ENCODE results near the gene SLX9.

Gene SLX9

GRCh38 chr21:44939532-44940115, at the start of gene SLX9:
Gene SLX9 (plus strand): TSS chr21:44940029. CDS start chr21:44940058, 29 bp downstream.
- DNase-seq: peak; percentile 34

DNA sequence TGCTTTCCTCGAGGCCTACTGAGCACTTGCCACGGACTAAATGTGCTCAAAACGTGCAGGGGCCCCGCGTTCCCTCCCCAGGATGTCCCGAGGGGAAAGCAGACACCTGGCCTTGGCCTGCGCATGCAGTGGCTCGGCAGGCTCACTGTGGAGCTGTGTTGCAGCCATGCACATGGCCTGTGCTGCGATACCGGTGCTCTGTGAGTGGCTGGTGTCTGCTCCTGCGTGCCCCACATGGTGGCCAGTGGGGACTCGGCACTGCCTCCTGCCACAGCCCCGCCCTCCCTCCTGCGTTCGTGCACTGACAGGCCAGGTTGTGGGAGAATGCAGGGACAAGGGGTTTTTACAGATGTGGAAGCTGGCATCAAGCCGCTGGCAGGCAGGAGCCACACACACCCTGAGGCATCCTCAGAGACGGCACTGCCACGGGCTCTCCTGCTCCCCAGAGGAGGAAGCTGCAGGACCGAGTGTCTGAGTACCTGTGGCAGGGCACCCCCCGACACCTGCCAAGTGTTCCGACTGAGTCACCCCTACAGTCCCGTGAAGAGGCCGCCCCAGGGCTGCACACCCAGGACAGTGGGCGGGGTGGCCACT, 49.4 kb upstream of the SLX9 start:
- no peak for DNase-seq

DNA sequence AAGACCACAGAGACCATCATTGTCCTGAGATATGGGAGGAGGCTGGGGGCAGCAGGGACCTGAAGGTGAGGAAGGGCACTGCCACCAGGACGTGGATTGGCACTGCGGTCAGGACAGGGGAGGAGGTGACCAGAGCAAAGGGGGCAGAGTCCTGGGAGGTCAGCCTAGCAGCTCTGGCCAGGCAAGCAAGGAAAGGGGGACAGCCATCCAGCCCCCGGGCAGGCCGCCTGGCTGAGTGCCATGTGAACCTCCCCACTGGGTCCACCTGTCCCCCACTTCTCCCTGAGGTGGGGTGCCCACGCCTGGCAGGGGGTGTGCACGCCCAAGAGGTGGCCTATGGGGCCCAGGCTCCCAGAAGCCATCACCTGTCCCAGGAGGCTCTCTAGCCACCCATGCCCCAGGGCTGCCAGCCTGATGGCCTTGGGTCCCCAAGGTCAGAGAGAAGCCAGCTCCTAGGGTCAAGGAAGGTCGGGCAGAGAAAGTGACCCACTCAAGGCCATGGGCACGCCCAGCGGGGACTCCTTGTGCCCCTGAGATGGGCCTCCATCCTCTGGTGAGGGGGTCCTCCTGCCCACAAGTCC, 48.8 kb upstream of the SLX9 start:
- DNase-seq: no peak

GRCh38 chr21:44891631-44892031, 48.2 kb upstream of the SLX9 start:
- no peak for DNase-seq

- DNase-seq: no peak
Observed at GRCh38 chr21:44892095-44892494, 47.7 kb upstream of the SLX9 start.

DNA sequence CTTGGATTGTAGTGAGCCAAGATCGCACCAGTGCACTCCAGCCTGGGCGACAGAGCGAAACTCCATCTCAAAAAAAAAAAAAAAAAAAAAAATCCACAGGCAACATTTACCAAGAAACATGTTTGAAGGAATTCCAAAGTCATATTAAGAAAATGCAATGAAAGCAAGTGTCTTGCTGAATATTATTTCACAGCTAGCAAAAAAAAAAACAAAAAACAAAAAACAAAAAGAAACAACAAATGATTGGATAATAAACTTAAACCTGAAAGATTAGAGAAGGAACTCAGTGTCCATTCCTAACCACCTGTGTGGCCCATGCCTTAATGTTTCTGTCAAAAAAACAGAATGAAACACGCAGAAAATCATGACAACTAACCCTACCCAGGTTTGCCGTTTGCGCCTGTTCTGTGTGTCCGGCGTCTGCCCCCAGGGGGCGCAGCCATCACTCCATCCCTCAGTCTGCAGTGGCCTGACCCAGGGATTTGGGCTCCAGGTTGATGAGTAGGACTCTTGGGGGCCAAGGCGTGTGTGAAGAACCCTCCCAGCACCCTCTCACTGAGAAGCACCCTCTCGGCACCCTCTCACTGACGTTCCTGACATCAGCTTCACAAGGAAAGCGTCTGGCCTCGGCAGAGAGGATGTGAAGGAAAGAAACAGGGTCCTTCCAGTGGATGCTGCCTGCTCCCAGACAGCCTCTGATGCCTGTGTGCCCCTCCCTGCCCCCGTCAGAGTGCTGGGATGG, 47.1 kb upstream of the SLX9 start:
- peak; percentile 46 for DNase-seq

DNA sequence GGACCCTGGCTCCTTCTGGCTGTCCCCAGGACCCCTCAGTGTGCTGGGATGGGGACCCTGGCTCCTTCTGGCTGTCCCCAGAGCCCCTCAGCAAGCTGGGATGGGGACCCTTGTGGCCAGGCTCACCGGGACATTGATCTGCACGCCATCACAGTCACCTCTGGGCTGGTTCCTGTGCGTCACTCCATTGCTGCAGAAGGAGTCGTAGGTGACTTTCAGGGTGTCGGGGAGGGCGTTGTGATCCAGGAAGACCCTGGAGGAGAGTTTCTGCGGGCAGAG, 46.6 kb upstream of the SLX9 start:
- DNase-seq: no peak

- no peak for DNase-seq
Observed at GRCh38 chr21:44893948-44894656, 45.7 kb upstream of the SLX9 start.

GRCh38 chr21:44894687-44895302, 45.0 kb upstream of the SLX9 start:
- no peak for DNase-seq

DNA sequence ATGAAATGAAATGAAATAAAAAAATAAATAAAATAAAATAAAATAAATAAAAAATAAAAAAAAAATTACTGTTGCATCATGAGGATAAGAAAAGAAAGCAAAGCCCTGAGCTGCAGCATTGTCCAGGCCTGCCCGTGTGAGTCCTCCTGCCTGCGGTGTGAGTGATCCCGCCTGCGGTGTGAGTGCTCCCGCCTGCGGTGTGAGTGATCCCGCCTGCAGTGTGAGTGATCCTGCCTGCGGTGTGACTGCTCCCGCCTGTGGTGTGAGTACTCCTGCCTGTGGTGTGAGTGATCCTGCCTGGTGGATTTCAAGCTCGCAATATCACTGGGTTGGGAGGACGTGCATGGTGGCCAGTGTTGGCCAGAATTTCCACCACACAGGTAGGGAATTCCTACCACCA, 44.0 kb upstream of the SLX9 start:
- no peak for DNase-seq

DNA sequence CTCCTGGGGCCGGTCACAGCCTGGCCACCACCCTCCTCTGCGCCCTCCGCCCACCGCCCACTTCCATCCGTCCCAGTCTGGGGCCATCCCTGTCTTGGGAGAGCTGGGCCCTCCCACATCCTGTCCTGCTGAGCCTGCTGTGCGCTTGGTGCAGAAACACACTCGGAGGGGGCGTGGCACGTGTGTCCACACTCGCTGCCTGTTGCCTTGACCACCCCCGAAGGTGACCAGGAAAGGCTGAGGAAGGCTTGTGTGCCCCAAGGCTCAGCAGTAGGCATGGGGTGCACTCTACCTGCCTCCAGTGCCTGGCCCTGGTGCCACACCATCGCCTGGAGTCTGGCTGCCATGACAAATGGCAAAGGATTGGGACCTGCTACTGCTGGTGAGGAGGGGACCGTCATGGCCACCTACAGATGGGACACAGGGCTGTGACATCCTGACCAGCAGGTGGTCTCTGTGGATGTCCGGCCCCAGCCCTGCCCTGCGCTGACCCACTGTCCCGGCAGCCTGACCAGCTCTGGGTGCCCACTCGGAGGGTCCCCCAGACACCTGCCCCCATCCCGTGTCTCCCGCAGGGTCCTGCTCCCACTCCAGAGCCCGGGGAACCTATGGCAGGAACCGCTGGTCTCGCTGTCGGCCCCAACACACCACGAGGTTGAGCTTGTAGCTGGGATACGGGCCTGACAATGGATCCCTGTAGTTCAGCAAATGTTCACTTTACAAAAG, 43.1 kb upstream of the SLX9 start:
- no peak for DNase-seq

- no peak for DNase-seq
Observed at GRCh38 chr21:44897326-44898010, 42.4 kb upstream of the SLX9 start.

DNA sequence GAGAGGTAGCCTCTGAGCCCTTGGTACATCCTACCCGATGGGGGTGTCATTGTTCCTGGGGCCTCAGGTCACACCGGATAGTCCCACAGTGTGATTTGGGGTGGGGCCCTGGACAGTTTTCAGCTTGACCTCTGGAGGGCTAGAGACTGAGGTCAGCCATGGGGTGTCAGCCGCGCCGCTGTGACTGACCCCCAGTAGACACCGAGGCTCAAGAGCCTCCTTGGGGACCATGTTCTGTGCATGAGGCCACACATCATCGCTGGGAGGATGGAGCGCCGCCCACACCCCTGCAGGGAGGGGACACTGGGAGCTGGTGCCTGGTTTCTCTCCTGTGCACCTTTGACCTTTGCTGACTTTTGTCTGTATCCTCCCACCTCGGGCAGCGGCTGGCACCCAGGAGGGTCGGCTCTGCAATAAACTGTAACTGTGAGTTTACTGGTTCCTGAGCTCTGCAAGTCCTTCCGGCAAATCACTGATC, 41.8 kb upstream of the SLX9 start:
- no peak for DNase-seq

- DNase-seq: no peak
Observed at GRCh38 chr21:44898851-44899767, 40.7 kb upstream of the SLX9 start.

GRCh38 chr21:44899768-44900558, 39.9 kb upstream of the SLX9 start:
- no peak for DNase-seq

GRCh38 chr21:44900559-44901251, 39.1 kb upstream of the SLX9 start:
- no peak for DNase-seq

DNA sequence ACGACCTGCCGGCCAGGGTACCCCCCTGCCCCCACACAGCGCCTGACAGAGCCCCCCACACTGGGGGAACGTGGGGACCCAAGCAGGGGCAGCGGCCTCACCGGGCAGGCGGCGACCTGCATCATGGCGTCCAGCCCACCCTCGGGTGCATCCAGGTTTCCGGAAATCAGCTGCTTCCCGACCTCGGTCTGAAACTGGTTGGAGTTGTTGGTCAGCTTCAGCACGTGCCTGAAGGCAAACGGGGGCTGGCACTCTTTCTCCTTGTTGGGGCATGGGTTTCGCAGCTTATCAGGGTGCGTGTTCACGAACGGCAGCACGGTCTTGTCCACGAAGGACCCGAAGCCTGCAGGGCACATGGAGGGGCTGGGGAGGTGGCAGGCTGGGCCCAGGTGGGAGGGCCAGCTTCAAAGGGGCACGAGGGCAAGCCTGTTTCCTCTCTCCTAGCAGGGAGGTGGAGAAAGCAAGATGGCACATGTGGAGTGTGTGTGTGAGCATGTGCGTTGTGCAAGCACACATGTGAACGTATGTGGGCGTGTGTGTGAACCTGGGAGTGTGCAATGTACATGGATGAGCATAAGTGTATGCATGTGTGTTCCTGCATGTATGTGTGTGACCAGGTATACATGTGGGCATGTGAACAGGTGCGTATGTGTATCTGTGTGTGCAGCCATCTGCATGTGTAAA, 38.3 kb upstream of the SLX9 start:
- DNase-seq: no peak

DNA sequence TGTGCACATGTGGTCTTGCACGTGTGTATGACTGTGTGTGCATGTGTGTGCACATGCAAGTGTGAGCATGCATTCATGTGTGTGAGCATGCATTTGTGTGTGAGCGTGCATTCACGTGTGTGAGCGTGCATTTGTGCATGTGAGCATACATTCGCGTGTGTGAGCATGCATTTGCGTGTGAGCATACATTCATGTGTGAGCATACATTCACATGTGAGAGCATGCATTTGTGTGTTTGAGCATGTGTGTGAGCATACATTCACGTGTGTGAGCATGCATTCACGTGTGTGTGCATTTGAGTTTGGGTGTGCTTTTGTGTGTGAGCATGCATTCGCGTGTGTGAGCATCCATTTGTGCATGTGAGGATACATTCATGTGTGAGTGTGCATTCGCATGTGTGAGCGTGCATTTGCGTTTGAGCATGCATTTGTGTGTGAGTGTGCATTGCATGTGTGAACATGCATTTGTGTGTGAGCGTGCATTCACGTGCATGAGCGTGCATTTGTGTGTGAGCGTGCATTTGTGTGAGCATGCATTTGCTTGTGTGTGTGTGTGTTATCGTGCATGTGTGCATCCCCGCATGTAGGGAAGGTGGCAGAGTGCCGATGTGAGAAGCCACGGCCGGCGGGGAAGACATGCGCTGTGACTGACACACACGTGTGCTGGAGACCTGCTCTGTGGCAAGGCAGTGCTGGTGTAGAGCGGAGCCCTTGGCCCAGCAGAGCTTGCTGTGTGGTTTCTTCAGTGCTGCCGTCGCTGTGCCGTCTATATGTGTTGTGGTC, 37.4 kb upstream of the SLX9 start:
- no peak for DNase-seq

Data from NCI-H1694 (cell line).